Measurements from ENCODE around the gene DUSP1. TPM values are rescaled to one million over a fixed set of nuclear protein-coding genes. Genes with fewer than 3 reads are reported as not detected.

Gene DUSP1
- total RNA-seq, 4 donors from 2014 or later: 469 to 701 (median 567) TPM

DNA sequence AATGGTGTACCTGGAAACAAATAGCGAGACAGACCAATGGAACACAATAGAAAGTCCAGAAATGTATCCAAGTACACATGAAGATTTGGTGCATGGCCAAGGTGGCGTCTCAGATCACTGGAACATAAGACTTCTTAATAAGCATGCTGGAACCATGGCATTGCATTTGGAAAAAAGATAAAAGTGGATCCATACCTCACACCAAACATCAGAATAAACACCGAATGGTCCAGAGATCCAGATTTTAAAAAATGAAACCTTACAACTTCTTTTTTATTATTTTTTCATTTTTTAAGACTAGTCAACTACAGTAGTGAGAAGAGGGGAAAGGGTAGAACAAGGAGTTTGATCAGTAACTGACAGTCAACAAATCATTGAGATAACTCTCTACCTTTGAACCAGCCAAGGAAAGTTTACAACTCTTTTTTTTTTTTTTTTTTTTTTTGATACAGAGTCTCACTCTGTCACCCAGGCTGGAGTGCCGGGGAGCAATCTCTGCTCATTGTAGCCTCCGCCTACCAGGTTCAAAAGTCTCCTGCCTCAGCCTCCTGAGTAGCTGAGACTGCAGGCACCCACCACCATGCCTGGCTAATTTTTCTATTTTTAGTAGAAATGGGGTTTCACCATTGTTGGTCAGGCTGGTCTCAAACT, 8.8 kb upstream of the DUSP1 start:
- Histone ChIP-seq H3K27me3 (no peaks in the 10 kb centered on the region), H3K27ac (peak overlapping the region; percentile 99 to 100 (median 100)), H3K4me1 (peaks cover 19 to 77% (median 49%) of the 10 kb centered on the region in 4 donors), H3K36me3 (no peaks in the 10 kb centered on the region), H3K9me3 (no peaks in the 10 kb centered on the region), H3K4me3 (no peak overlapping the region)
- WGBS, 2 donors (ENCODE audit: low coverage in 1 of 2): 49 to 59% methylated on average over 3 to 5 of the region's 5 CpGs
- in situ Hi-C loops (cut with MboI; ENCODE audit: low pct_ligation_motif_present in 1 of 4, low pct_unique_long_range_greater_than_20kb in 1 of 4, low sequenced_read_pairs in 3 of 4): loop anchor here in 2 of 4 donors (10.0 kb wide), 2 partner anchors 55 to 75 kb away; partner anchors contain the start of gene ERGIC1 (in 1 of the 2)
- intact Hi-C loops (cut with DNase I; ENCODE audit: low total_unique reads): loop anchor here (10.0 kb wide), 1 partner anchor 55 kb away; the partner anchor contains the start of gene ERGIC1
- peak; percentile 72 for DNase-seq
- TF ChIP-seq EP300 (IDR thresholded peaks at IDR 0.05; ENCODE audit: low read depth): no peak
- TF ChIP-seq POLR2AphosphoS5 (IDR thresholded peaks at IDR 0.05): peak in 1 of 3 donors; percentile 26

DNA sequence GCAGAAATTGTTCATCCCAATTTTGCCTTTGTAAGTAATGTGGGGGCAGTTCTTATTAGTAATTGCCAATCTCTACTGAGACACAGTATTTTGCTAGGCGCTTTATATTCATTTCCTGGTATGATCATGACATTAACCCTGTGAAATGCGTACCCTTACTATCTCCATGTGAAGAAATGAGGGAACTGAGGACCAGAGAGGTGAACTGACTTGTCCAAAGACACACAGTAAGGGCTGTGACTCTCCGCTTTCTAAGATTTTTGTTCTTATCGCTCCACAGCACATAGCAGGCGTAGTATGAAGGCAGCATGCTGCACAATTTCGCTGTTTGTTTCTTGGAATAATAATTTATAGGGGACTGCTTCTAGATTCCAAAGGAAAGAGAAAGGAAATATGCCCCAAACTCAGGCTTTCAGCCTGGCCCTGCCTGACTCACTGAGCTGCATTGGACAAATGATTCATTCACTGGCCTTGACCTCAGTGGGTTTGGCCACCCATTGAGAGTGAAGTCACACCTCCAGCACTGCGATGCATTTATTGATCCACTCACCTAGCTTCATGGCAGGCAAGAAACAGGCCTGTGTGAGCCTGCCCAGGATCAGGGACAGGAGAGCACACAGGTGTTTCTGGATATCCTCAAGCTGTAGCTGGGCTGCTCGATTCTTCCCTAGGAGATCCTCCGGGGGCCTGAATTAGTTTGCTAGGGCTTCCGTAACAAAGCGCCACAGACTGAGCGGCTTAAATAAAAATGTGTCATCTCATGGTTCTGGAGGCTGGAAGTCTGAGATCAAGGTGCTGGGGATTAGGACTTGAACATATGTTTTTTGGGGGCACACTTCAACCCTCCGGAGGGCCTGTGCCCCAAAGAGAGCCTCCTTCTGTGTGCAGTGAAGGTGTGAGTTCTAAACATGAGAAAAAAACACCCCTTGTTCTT, 7.2 kb upstream of the DUSP1 start:
- intact Hi-C loops (cut with DNase I; ENCODE audit: low total_unique reads): loop anchor here (10.0 kb wide), 1 partner anchor 57 kb away; the partner anchor contains the start of gene ERGIC1
- in situ Hi-C loops (cut with MboI; ENCODE audit: low pct_ligation_motif_present in 1 of 4, low pct_unique_long_range_greater_than_20kb in 1 of 4, low sequenced_read_pairs in 3 of 4): loop anchor here in 2 of 4 donors (10.0 kb wide), 2 partner anchors 57 to 77 kb away; partner anchors contain the start of gene ERGIC1 (in 1 of the 2)
- peak; percentile 70 for DNase-seq
- TF ChIP-seq POLR2AphosphoS5 (IDR thresholded peaks at IDR 0.05) (peak in 2 of 3 donors; percentile 79 to 85), POLR2A (IDR thresholded peaks at IDR 0.05) (peak; percentile 37)
- TF ChIP-seq, protein P1, sequence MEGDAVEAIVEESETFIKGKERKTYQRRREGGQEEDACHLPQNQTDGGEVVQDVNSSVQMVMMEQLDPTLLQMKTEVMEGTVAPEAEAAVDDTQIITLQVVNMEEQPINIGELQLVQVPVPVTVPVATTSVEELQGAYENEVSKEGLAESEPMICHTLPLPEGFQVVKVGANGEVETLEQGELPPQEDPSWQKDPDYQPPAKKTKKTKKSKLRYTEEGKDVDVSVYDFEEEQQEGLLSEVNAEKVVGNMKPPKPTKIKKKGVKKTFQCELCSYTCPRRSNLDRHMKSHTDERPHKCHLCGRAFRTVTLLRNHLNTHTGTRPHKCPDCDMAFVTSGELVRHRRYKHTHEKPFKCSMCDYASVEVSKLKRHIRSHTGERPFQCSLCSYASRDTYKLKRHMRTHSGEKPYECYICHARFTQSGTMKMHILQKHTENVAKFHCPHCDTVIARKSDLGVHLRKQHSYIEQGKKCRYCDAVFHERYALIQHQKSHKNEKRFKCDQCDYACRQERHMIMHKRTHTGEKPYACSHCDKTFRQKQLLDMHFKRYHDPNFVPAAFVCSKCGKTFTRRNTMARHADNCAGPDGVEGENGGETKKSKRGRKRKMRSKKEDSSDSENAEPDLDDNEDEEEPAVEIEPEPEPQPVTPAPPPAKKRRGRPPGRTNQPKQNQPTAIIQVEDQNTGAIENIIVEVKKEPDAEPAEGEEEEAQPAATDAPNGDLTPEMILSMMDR (IDR thresholded peaks at IDR 0.05): no peak
- H3K4me1 ChIP-seq: peaks cover 35 to 88% (median 66%) of the 10 kb centered on the region in 4 donors
- H3K27ac ChIP-seq: peak overlapping the region; percentile 99 to 100 (median 100)
- H3K36me3 ChIP-seq: no peaks in the 10 kb centered on the region
- WGBS, 2 donors (ENCODE audit: low coverage in 1 of 2): 70 to 75% methylated on average over 10 to 13 of the region's 13 CpGs
- no peak overlapping the region for H3K4me3 ChIP-seq
- no peaks in the 10 kb centered on the region for H3K27me3 ChIP-seq
- no peaks in the 10 kb centered on the region for H3K9me3 ChIP-seq

DNA sequence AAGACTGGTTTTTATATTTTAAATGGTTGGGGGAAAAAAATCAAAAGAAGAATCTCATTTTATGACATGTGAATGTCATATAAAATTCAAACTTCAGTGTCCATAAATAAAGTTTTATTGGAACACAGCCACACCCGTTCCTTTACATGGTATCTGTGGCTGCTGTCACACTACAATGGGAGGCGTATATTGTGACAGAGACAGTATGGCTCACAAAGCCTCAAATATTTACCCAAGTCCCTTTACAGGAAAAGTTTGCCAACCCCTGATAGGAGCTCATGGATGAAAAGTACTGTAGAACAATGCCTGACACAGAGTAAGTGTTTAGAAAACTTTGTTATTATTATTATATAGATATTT, 5.2 kb upstream of the DUSP1 start:
- intact Hi-C loops (cut with DNase I; ENCODE audit: low total_unique reads) (loop anchor here (10.0 kb wide), 1 partner anchor 59 kb away; the partner anchor contains the start of gene ERGIC1), in situ Hi-C loops (cut with MboI; ENCODE audit: low pct_ligation_motif_present in 1 of 4, low pct_unique_long_range_greater_than_20kb in 1 of 4, low sequenced_read_pairs in 3 of 4) (loop anchor here in 2 of 4 donors (10.0 kb wide), 2 partner anchors 59 to 79 kb away; partner anchors contain the start of gene ERGIC1 (in 1 of the 2))
- H3K4me1 ChIP-seq: peaks cover 40 to 92% (median 75%) of the 10 kb centered on the region in 4 donors

More for the DNA sequence above, 5.2 kb upstream of the DUSP1 start:
- H3K9me3 ChIP-seq: no peaks in the 10 kb centered on the region
- DNase-seq: no peak
- no peaks in the 10 kb centered on the region for H3K36me3 ChIP-seq
- WGBS, 2 donors (ENCODE audit: low coverage in 1 of 2): 53 to 56% methylated on average over 2 of the region's 2 CpGs
- no peaks in the 10 kb centered on the region for H3K27me3 ChIP-seq
- no peak overlapping the region for H3K4me3 ChIP-seq
- TF ChIP-seq, protein P1 (IDR thresholded peaks at IDR 0.05): no peak
- TF ChIP-seq POLR2AphosphoS5 (IDR thresholded peaks at IDR 0.05): peak in 1 of 3 donors; percentile 6
- peak overlapping the region; percentile 99 to 100 (median 100) for H3K27ac ChIP-seq

Data from transverse colon (tissue), 4 donors.